ENCODE measurements around the gene GALNT2. TPM values are rescaled to one million over a fixed set of nuclear protein-coding genes. Genes with fewer than 3 reads are reported as not detected.

Gene GALNT2
- polyA plus RNA-seq, 2 of the 4 experiments (the other 2 are of a cell fraction) = 66.9 to 114 TPM

- ChIA-PET POLR2A (no interaction called here), CTCF (interaction anchor here (1.1 to 1.9 kb wide), 2 partner anchors 12 to 33 kb away, joined by 3 to 4 read pairs; no protein-coding TSS in a partner anchor)
- no peak overlapping the region for H3K27ac ChIP-seq
- H3K4me1 ChIP-seq = no peaks in the 10 kb centered on the region
- ATAC-seq (no peak), DNase-seq (ENCODE audit: low read depth in 1 of 2, low spot score in 1 of 2) (no peak), FAIRE-seq (no peak)
- no peak overlapping the region for H3K4me3 ChIP-seq
- WGBS (ENCODE audit: missing lambda C conversion rate) = 89% methylated on average over 15 of the region's 15 CpGs
- H3K4me2 ChIP-seq = no peak overlapping the region
- TF ChIP-seq, protein P1, sequence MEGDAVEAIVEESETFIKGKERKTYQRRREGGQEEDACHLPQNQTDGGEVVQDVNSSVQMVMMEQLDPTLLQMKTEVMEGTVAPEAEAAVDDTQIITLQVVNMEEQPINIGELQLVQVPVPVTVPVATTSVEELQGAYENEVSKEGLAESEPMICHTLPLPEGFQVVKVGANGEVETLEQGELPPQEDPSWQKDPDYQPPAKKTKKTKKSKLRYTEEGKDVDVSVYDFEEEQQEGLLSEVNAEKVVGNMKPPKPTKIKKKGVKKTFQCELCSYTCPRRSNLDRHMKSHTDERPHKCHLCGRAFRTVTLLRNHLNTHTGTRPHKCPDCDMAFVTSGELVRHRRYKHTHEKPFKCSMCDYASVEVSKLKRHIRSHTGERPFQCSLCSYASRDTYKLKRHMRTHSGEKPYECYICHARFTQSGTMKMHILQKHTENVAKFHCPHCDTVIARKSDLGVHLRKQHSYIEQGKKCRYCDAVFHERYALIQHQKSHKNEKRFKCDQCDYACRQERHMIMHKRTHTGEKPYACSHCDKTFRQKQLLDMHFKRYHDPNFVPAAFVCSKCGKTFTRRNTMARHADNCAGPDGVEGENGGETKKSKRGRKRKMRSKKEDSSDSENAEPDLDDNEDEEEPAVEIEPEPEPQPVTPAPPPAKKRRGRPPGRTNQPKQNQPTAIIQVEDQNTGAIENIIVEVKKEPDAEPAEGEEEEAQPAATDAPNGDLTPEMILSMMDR (IDR thresholded peaks at IDR 0.05) = no peak
- TF ChIP-seq CHD4 (IDR thresholded peaks at IDR 0.05; ENCODE audit: borderline replicate concordance) (no peak), NPAS2 (CRISPR knock-in tag; IDR thresholded peaks at IDR 0.05; ENCODE audit: borderline replicate concordance) (no peak), EHMT2 (IDR thresholded peaks at IDR 0.05; ENCODE audit: low read depth) (no peak), ZFP36 (IDR thresholded peaks at IDR 0.05; ENCODE audit: borderline replicate concordance, partially characterized antibody) (no peak), CHD2 (IDR thresholded peaks at IDR 0.05; ENCODE audit: low read length, partially characterized antibody) (no peak), USF2 (IDR thresholded peaks at IDR 0.05) (no peak), HMGXB4 (CRISPR knock-in tag; IDR thresholded peaks at IDR 0.05; ENCODE audit: borderline replicate concordance) (no peak), RNF2 (IDR thresholded peaks at IDR 0.05; ENCODE audit: borderline replicate concordance, low read depth) (no peak), MAZ (IDR thresholded peaks at IDR 0.05; ENCODE audit: borderline replicate concordance, low read depth, low read length) (no peak), EHF (CRISPR knock-in tag; IDR thresholded peaks at IDR 0.05) (no peak), HOXB5 (CRISPR knock-in tag; IDR thresholded peaks at IDR 0.05) (no peak), CBX2 (IDR thresholded peaks at IDR 0.05; ENCODE audit: borderline replicate concordance, low read depth) (no peak), TFCP2L1 (CRISPR knock-in tag; IDR thresholded peaks at IDR 0.05) (no peak), ZNF302 (CRISPR knock-in tag; IDR thresholded peaks at IDR 0.05) (no peak), ELK1 (IDR thresholded peaks at IDR 0.05; ENCODE audit: low read depth, low read length) (no peak), PHF8 (IDR thresholded peaks at IDR 0.05; ENCODE audit: borderline replicate concordance, low read depth) (no peak), FOSB (CRISPR knock-in tag; IDR thresholded peaks at IDR 0.05) (no peak), POLR2A (IDR thresholded peaks at IDR 0.05; ENCODE audit: low read length) (no peak), ZSCAN20 (CRISPR knock-in tag; IDR thresholded peaks at IDR 0.05) (no peak)
- no peaks in the 10 kb centered on the region for H3K9me3 ChIP-seq
These were observed 210.4 kb downstream of the GALNT2 start for GRCh38 chr1:230277201-230278025.

- H3K4me1 ChIP-seq = no peaks in the 10 kb centered on the region
- no peaks in the 10 kb centered on the region for H3K9me3 ChIP-seq
- ATAC-seq (no peak), FAIRE-seq (no peak), DNase-seq (ENCODE audit: low read depth in 1 of 2, low spot score in 1 of 2) (no peak)
- H3K4me2 ChIP-seq = no peak overlapping the region
- H3K27ac ChIP-seq = no peak overlapping the region
- TF ChIP-seq BHLHE40 (IDR thresholded peaks at IDR 0.05; ENCODE audit: low read depth, low read length) = no peak
- 93% methylated on average over 7 of the region's 7 CpGs for WGBS (ENCODE audit: missing lambda C conversion rate)
- CTCF ChIA-PET = no interaction called here
- H3K4me3 ChIP-seq = no peak overlapping the region
- POLR2A ChIA-PET = no interaction called here
These were observed 211.3 kb downstream of the GALNT2 start for GRCh38 chr1:230278376-230278775.

Measured in A549 (cell line).